Gastrocnemius medialis (tissue), 4 donors: ENCODE results near the gene CEPT1. TPM values are rescaled to one million over a fixed set of nuclear protein-coding genes. Genes with fewer than 3 reads are reported as not detected.
A peak's percentile ranks its signal among the peaks of the same experiment; 100 is the strongest.

Experiments used
- ATAC-seq, 2 donors: fragments of 150-250 bp; one replicate each; pipeline ENCODE4 v1.9.1; 2016
- DNase-seq, 2 donors: peaks; one replicate each; pipeline ENCODE4 v3.0.0-alpha.2; 2019
- H3K27ac ChIP-seq, 4 donors: fragments of 200-600 bp; sonication (generic); 1 replicate in 1 of 4; 2 replicates in 3 of 4; pipeline ENCODE4 v1.5.1; 2016 to 2018; ENCODE audit warnings: mild to moderate bottlenecking in 2 of 4, moderate library complexity in 1 of 4
- H3K27me3 ChIP-seq, 3 donors: fragments of 200-600 bp; sonication (generic) in 2 of 3; 1 replicate in 1 of 3; 2 replicates in 2 of 3; pipeline versions ENCODE4 v1.5.1 to v1.6.0; 2016 to 2019; ENCODE audit warnings: mild to moderate bottlenecking in 1 of 3, moderate library complexity in 1 of 3
- H3K36me3 ChIP-seq, 2 donors: fragments of 200-600 bp; sonication (generic) in 1 of 2; one replicate each; pipeline ENCODE4 v1.5.1; 2017 to 2018
- H3K4me1 ChIP-seq, 2 donors: fragments of 200-600 bp; sonication (generic) in 1 of 2; one replicate each; pipeline ENCODE4 v1.5.1; 2016 to 2017; ENCODE audit warnings: mild to moderate bottlenecking in 2 of 2
- H3K4me3 ChIP-seq, 4 donors: fragments of 200-600 bp; sonication (generic) in 3 of 4; 1 replicate in 1 of 4; 2 replicates in 3 of 4; pipeline ENCODE4 v1.5.1; 2016 to 2019; ENCODE audit warnings: mild to moderate bottlenecking in 2 of 4
- H3K9me3 ChIP-seq, 3 donors: fragments of 200-600 bp; sonication (generic) in 2 of 3; 1 replicate in 1 of 3; 2 replicates in 2 of 3; pipeline ENCODE4 v1.5.1; 2016 to 2019
- CTCF ChIP-seq, 5 experiments: fragments of 450-650 bp in 3 of 5; fragments of 200-600 bp in 2 of 5; sonication (generic) in 2 of 5; IDR thresholded peaks in 4 of 5; conservative IDR thresholded peaks in 1 of 5; 1 replicate in 4 of 5; 2 replicates in 1 of 5; pipeline ENCODE4 v1.5.1; 2016 to 2019; ENCODE audit warnings: antibody characterized with exemption in 5 of 5, mild to moderate bottlenecking in 3 of 5, moderate library complexity in 3 of 5
- POLR2A ChIP-seq, 2 donors: fragments of 450-650 bp; IDR thresholded peaks; one replicate each; pipeline ENCODE4 v1.6.1; 2017; ENCODE audit warnings: antibody characterized with exemption in 2 of 2, mild to moderate bottlenecking in 2 of 2, moderate library complexity in 2 of 2
- in situ Hi-C, 4 donors: fragments of 200-750 bp; cut with MboI; loops; one replicate each; pipeline versions ENCODE4 v1.15.0 to v1.8.0; 2017; ENCODE audit warnings: low sequenced_read_pairs in 4 of 4
- intact Hi-C: fragments of 100-400 bp; cut with DNase I; formaldehyde crosslinking; loops from one replicate; pipeline ENCODE4 v1.15.1; 2023; ENCODE audit warnings: low total_unique reads
- total RNA-seq, 4 donors: library from RNA; depleted of rRNA; stranded (reverse); fragments of >200 nt; gene quantifications; one replicate each; pipeline versions ENCODE4 v1.1.0 to v1.2.3, GENCODE V29; 2016

Gene CEPT1
- total RNA-seq, 4 donors from 2014 or later: 8.2 to 14.8 (median 10.6) TPM

GRCh38 chr1:111221276-111221632 is 81.2 kb downstream of the CEPT1 start:
- in situ Hi-C loops (loop anchor here (10.0 kb wide), 4 partner anchors 104 to 554 kb away; no protein-coding TSS in a partner anchor), intact Hi-C loops (no loop called here)
- TF ChIP-seq POLR2A (IDR thresholded peaks at IDR 0.05): no peak
- no peak for TF ChIP-seq CTCF (IDR thresholded peaks at IDR 0.05 in 4 of 5, conservative IDR thresholded peaks at IDR 0.05 in 1 of 5)
- ATAC-seq (no peak), DNase-seq (no peak)
- no peaks in the 10 kb centered on the region for H3K36me3 ChIP-seq
- no peaks in the 10 kb centered on the region for H3K4me1 ChIP-seq
- H3K4me3 ChIP-seq: no peak overlapping the region
- no peak overlapping the region for H3K27ac ChIP-seq
- H3K27me3 ChIP-seq: no peaks in the 10 kb centered on the region
- H3K9me3 ChIP-seq: no peaks in the 10 kb centered on the region

DNA sequence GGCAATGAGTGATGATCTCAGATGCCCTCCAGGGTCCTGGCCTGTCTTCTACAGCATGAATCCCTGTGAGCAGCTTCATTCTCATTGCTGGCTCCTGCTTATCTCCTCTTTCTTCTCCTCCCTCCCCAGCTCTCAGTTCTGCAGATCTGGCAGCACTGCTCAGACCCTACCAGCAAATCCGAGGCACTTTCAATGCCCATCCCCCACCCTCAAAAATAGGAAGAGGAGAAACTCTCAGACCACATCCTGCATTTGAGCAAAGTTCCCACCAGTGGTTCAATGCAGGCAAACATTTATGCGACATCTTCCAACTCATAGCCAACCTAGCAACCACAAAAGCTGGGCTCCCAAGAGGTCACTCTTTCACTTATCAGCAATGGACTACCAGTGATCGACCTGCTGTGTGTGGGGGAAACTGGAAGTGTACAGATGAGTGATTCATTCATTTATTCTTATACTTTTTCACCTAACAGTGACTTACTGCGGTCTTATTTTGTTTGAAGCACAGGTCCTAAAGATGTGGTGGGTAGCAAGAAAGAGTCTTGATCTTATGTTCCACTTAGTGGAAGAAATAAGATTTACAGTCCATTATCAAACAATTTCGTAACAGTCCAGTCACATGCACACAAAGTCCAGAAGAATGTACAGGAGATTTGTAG is 81.7 kb downstream of the CEPT1 start:
- no peaks in the 10 kb centered on the region for H3K9me3 ChIP-seq
- DNase-seq (no peak), ATAC-seq (no peak)
- no peak overlapping the region for H3K27ac ChIP-seq
- in situ Hi-C loops (loop anchor here (10.0 kb wide), 4 partner anchors 103 to 553 kb away; no protein-coding TSS in a partner anchor), intact Hi-C loops (loop anchor here (2.0 kb wide), 1 partner anchor 179 kb away; no protein-coding TSS in a partner anchor)
- H3K4me3 ChIP-seq: no peak overlapping the region
- no peak for TF ChIP-seq POLR2A (IDR thresholded peaks at IDR 0.05)
- no peak for TF ChIP-seq CTCF (IDR thresholded peaks at IDR 0.05 in 4 of 5, conservative IDR thresholded peaks at IDR 0.05 in 1 of 5)
- no peaks in the 10 kb centered on the region for H3K27me3 ChIP-seq
- no peaks in the 10 kb centered on the region for H3K4me1 ChIP-seq
- no peaks in the 10 kb centered on the region for H3K36me3 ChIP-seq

DNA sequence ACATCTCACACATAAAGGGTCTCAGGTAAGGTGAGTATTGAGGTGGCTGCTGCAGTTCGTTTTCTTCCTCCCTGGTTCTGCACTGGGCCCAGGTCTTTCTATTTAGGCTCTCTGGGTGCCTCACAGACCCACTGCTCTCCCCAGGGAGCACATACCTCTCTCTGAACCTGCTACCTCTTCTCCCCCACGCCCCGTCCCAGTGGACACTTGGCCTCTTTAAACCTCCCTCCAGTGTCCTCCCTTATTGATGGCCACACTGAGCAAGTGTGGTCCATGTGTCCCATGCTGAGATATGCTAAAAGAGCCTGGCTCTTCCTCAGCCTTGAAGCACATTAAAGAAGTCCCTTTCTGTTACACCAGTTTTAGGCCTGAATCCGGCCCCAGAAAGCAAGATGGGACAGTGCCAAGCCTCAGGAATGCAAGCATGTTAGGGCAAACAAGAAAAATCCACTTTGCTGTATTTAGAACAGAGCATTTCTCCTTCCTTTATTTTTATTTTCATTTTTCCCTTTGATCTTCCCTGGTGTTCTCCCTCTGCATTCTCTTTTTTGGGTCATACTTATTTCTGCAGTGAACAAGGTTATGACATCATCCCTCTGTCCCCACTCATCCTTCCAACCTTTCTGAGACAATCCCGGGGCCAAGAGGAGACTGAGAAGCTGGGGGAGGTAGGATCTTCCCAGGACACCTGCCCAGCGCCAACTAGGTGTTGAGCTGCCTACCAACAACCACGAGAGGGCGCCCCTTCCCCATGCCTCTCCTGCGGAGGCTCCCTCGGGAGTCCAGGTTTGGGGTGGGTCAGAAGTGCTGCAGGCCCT is 82.5 kb downstream of the CEPT1 start:
- peak in 1 of 2 donors; percentile 62 for ATAC-seq
- in situ Hi-C loops: loop anchor here (10.0 kb wide), 4 partner anchors 102 to 552 kb away; no protein-coding TSS in a partner anchor
- intact Hi-C loops: loop anchor here (1.0 to 2.0 kb wide), 2 partner anchors 178 to 547 kb away; no protein-coding TSS in a partner anchor

DNA sequence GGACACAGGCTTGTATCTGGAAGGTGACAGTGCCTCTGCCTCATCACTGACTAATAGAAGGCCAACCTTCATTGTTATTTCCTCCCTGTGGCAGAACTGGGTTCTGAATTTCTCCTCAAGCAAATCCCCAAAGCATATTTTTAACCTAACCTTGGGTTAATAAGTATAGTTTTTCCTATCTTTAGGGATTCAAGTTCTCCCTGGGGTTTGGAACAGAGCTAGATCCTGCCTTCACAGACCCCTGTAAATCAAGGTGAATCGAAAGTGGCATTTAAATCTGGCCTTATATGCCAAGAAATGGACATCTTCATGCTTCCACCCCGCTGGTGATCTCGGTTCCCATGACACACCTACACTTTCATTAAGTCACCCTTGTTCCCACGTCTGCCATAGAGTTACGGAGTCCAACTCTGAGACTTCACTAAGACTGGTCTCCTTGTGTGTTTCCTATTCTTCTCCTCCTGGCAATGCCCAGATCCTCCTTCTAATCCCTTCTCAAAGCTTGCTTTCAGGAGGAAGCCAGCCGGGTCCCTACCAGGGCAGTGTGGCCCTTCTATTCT is 83.2 kb downstream of the CEPT1 start:
- no peak for TF ChIP-seq POLR2A (IDR thresholded peaks at IDR 0.05)
- TF ChIP-seq CTCF (IDR thresholded peaks at IDR 0.05 in 4 of 5, conservative IDR thresholded peaks at IDR 0.05 in 1 of 5): no peak
- Histone ChIP-seq H3K4me1 (no peaks in the 10 kb centered on the region), H3K27me3 (no peaks in the 10 kb centered on the region), H3K4me3 (no peak overlapping the region), H3K9me3 (no peaks in the 10 kb centered on the region), H3K27ac (no peak overlapping the region), H3K36me3 (no peaks in the 10 kb centered on the region)
- in situ Hi-C loops: loop anchor here (10.0 kb wide), 4 partner anchors 102 to 552 kb away; no protein-coding TSS in a partner anchor
- intact Hi-C loops: loop anchor here (1.0 to 2.0 kb wide), 2 partner anchors 178 to 546 kb away; no protein-coding TSS in a partner anchor
- DNase-seq (no peak), ATAC-seq (no peak)

More for the DNA sequence above, 82.5 kb downstream of the CEPT1 start:
- peak in 1 of 2 donors; percentile 41 for DNase-seq
- Histone ChIP-seq H3K4me3 (no peak overlapping the region), H3K27me3 (no peaks in the 10 kb centered on the region), H3K36me3 (no peaks in the 10 kb centered on the region), H3K27ac (no peak overlapping the region), H3K9me3 (no peaks in the 10 kb centered on the region), H3K4me1 (no peaks in the 10 kb centered on the region)
- no peak for TF ChIP-seq POLR2A (IDR thresholded peaks at IDR 0.05)
- peak; percentile 50 to 79 (median 74) for TF ChIP-seq CTCF (IDR thresholded peaks at IDR 0.05 in 4 of 5, conservative IDR thresholded peaks at IDR 0.05 in 1 of 5)
